HG02571 (cell line): ENCODE data around the gene PRDM5.

Experiments used
- ATAC-seq: cut with Tn5 transposase; IDR thresholded peaks from one replicate; pipeline ENCODE4 v1.9.1; 2021; ENCODE audit warnings: mild to moderate bottlenecking, moderate library complexity; ENCODE audit not compliant: unreplicated experiment

Gene PRDM5

DNA sequence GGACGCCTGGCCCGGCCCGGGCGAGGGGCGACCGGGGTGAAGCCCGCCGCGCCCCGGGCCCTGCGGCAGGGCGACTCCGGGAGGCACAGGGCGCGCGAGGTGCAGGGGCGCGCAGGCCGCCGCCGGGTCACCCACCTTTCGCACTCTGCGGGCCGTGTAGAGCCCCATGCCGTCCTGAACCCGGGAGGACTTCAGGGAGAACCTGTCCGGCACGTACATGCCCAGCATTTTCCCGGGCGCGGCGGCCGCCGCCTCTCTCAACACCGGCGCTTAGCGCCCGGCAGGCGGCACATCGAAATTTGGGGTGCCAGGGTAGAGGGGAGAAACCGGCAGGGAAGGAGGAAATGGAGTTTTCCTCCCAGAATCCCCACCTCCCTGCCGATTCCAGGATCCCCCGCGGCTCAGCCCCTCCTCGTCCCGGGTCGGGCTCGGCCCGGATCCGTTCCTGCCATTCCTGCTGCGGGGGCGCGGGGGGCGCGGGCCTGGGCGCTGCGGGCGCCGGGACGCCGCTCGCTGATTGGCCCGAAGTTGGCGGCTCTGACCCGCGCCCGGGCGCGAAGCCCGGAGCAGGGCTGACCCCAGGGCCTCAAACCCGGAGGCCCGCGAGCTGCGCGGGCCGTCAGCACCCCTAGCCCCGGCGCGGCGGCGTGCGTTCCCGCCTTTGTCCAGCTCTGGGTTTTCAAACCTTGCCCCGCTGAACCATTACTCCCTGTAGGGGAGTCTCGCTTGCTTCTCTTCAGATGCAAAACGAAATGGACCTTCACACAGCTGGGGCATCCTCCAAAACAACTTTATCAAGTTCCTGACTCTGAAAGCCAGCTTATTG lies at the start of gene PRDM5:
PRDM5 (minus strand) TSS at position 346 of the 826 bp plus-strand sequence; CDS start at position 228, 118 bp downstream.
- ATAC-seq, result no peak

DNA sequence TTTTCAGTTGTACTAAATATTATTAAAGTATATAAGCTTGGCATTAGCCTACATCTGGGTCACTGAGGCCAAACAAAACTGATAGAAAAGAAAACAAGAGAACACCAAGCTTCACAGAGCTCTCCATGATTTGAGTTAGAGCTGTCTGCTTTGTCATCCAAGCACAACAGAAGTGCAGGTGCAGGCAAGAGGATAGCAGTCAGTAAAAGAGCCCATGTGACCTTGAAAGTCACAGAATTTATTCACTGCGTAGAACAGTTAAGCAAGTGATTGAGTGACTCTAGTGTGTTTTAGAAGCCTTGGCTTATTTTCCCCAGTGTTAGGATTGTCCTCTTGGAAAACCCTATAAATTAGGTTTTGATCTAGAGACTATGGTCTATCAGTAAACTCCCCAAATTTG lies 49.4 kb upstream of the PRDM5 start:
- ATAC-seq, result no peak

GRCh38 chr4:120965938-120966337 lies 43.4 kb upstream of the PRDM5 start:
- ATAC-seq, result no peak

DNA sequence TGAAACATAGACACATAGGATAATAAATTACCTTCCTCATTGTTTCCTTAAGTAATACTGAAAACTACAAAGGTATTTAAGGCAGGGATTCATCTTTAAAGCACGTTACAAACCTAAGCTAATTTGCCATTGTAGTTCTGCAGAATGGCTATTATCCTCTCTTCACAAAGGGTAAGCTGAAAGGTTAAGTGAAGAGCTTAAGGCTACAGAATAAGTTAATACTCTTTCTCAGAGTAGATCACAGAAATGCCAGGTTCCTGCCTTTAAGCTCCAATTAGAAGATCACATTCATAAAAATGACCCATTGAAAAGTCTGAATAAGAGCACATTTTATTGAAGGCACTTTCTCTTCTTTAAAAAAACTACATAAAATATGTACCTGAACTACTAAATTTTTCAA lies 42.1 kb upstream of the PRDM5 start:
- no peak for ATAC-seq

DNA sequence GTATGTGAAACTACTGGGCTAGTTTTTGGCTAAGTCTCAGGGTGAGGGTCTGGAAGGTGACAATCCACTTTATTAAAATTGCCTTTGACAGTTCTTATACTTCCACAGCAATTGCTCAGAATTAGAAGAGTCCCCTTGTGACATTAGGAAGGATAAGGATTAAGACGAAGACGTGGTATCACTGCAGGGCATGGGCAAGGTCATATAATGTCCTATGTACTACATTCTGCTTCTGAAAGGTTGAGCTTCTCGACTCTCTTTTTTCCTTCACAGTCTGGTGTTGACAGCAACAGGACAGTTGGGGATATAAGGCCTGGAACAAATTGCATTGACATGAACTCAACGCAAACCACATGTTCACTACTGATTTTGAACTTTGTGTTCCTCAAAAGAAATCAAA lies 40.9 kb upstream of the PRDM5 start:
- ATAC-seq, result no peak

DNA sequence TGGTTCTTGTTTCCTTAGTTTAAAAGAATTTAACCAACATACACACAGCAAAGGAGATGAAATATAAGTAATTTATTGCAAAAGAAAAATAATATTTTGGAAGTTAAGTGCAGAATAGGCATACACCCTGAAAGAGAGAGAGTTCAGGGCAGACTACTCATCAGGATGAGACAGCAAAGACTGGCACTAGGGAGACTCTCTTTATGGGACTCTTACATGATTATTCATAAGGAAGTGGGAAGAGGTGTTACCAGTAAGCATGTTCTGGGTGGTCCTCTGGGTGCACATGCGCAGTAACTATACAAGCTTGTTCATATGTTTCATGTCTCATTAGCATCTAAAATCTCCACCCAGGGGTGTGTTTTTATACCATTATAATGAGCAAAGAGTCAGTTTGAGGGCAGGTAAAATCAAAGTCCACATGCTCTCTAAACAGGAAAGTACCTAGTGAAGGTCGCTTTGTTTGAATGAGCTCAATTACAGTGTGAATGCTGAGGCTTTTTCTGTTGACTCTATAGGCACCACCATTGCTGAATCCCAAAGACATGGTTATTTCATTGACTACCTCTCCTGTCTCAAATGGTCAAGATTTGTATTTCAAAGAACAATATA lies 38.2 kb upstream of the PRDM5 start:
- ATAC-seq, result no peak

GRCh38 chr4:120948382-120948781 lies 25.9 kb upstream of the PRDM5 start:
- no peak for ATAC-seq

DNA sequence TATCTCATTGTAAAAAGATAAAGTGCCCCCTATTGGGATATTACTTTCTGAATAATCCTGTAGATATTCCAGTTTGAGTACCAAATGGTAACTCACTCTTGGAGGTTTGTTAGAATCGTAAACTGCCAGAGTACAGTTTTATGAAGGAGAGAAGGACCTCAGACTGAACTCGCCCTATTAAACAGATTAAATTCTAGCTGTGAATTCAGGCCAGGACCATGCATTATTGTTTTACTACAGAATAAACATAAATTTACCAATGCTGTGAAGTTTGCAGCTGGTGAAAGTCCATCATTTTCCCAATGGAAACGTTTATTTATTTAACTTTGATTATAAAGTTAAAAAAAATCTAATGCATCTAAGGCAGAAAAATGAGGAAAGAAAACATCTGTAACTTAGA lies 20.2 kb upstream of the PRDM5 start:
- no peak for ATAC-seq

DNA sequence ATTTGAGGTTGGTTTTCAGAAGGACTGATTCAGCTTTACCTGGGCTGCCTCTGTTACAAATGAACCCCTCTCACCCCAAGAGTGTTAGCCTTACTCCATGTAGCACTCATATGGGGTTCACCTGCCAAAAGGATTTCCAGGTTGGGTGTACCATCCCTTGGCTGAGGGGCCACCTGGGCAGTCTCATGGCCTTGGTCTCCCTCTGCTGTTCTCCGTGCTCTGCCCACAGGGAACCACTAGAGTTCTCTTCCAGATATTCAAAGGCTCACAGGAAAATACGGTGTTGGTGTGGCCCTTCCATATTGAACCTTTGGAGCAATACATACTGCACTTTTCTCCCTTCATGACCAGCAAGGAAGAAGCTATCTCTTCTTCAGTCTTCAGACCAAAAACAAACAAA lies 18.0 kb upstream of the PRDM5 start:
- ATAC-seq, result no peak

DNA sequence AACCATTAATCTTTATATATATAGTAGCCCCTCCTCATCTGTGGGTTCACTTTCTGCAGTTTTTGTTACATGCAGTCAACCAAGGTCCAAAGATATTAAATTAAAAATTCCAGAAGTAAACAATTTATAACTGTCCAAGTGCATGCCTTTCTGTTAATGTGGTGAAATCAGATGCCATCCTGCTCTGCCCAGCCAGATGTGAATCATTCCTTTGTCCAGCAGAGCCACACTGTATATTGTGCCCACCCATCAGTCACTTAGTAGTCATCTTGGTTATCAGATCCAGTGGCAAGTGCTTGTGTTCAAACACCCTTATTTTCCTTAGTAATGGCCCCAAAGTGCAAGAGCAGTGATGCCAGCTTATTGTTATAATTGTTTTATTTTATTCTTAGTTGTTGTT lies 17.2 kb upstream of the PRDM5 start:
- ATAC-seq, result no peak

DNA sequence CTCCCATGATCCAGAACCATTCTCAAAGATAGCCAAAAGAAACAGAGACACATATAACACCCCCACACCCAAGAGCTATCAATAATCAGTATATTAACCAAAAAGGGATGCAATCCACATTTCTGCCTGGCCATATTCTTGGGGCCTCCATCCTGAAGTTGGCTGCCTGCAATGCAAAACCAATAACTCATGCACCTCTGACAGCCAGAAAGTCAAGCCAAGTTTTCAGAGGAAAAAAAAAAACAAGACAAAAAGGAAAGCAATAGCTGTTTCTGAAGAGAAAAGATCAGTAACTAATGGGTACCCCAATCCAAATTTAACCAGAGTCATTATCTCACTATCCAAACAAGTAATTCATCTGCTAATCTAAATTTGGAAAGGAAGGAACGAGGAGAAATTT lies 7.3 kb upstream of the PRDM5 start:
- ATAC-seq, result no peak

GRCh38 chr4:120927801-120928409 lies 5.4 kb upstream of the PRDM5 start:
- ATAC-seq, result no peak

- no peak for ATAC-seq
These were observed 4.0 kb upstream of the PRDM5 start for GRCh38 chr4:120926358-120927025.

- no peak for ATAC-seq
These were observed 2.4 kb upstream of the PRDM5 start for GRCh38 chr4:120924931-120925330.

GRCh38 chr4:120923207-120923522 lies 639 bp upstream of the PRDM5 start:
- no peak for ATAC-seq

GRCh38 chr4:120921456-120922380 lies 808 bp downstream of the PRDM5 start:
- no peak for ATAC-seq

- ATAC-seq, result no peak
These were observed 1.9 kb downstream of the PRDM5 start for GRCh38 chr4:120920666-120921065.

DNA sequence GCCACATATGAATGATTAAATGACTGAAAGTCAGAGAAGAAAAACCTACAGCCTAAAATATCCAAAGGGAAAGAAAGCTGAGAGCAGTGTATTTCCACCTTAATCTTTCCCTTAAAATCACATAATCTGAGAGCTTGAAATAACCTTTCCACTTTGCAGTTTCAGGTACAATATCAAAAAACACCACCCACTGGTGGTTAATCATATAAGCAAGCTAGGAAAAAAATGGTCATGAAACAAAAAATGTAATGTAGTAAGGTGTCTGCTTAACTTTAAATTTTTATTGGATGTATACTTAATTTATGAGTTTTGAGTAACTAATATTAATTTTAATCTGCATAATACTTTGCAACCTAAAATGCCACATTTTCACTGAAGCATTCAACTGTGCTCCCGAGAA lies 3.2 kb downstream of the PRDM5 start:
- no peak for ATAC-seq

DNA sequence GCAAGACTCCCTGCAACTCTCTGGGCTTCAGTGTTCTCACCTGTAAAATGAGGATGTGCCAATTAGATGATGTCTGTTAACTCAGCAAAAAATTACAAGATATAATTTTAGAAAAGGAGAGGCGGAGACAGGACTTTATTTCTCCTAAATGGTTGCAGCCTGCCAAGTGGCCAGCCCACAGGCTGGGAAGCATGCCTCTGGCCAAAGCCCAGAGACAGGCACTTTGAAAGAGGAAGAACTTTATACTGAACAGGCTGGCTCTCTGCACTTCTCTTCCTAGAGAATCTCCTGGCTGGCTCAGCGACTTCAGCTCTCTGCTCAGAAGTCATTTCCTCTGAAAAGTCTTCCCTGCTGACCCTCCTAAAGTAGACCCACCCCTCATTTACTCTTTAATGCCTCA lies 3.7 kb downstream of the PRDM5 start:
- ATAC-seq, result no peak

- no peak for ATAC-seq
These were observed 4.4 kb downstream of the PRDM5 start for GRCh38 chr4:120918092-120918491.

DNA sequence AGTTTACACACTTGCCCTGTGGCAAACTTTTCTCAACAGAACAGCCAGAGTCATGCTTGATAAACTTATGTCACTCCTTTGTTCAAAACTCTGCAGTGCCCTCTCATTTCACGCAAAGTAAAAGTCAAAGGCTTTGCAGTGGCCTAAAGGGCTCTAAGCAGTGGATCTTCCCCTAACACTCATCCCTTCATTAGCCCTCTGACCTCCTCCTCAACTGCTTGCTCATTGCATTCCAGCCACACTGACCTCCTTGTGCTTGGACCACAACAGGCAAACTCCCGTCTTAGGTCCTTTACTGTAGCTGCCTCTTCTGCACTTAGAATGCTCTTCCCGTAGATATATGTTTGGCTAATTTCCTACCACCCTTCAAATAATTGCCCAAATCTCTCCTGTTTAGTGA lies 5.6 kb downstream of the PRDM5 start:
- no peak for ATAC-seq
